ENCODE results near the gene AKAIN1.

The AKAIN1 gene

GRCh38 chr18:5158587-5158986 is 38.5 kb downstream of the AKAIN1 start:
- no peak for DNase-seq

GRCh38 chr18:5158172-5158571 is 38.9 kb downstream of the AKAIN1 start:
- DNase-seq = no peak

GRCh38 chr18:5155907-5156287 is 41.2 kb downstream of the AKAIN1 start:
- DNase-seq = no peak

- DNase-seq = no peak
Measured at GRCh38 chr18:5155218-5155906, 41.7 kb downstream of the AKAIN1 start.

- no peak for DNase-seq
Measured at GRCh38 chr18:5152343-5153020, 44.6 kb downstream of the AKAIN1 start.

- no peak for DNase-seq
Measured at GRCh38 chr18:5150894-5151293, 46.2 kb downstream of the AKAIN1 start.

GRCh38 chr18:5146093-5146492 is 51.0 kb downstream of the AKAIN1 start:
- no peak for DNase-seq

- DNase-seq = no peak
Measured at GRCh38 chr18:5145168-5145825, 51.8 kb downstream of the AKAIN1 start.

- no peak for DNase-seq
Measured at GRCh38 chr18:5144629-5145028, 52.4 kb downstream of the AKAIN1 start.

GRCh38 chr18:5142859-5143258 is 54.2 kb downstream of the AKAIN1 start:
- no peak for DNase-seq

GRCh38 chr18:5142131-5142530 is 54.9 kb downstream of the AKAIN1 start:
- no peak for DNase-seq

- DNase-seq = no peak
Measured at GRCh38 chr18:5137261-5137660, 59.8 kb downstream of the AKAIN1 start.

- DNase-seq = no peak
Measured at GRCh38 chr18:5132987-5133386, 64.1 kb downstream of the AKAIN1 start.

GRCh38 chr18:5122272-5122671 is 74.8 kb downstream of the AKAIN1 start:
- DNase-seq = no peak

- no peak for DNase-seq
Measured at GRCh38 chr18:5110266-5110665, 86.8 kb downstream of the AKAIN1 start.

GRCh38 chr18:5107988-5108387 is 89.1 kb downstream of the AKAIN1 start:
- DNase-seq = no peak

- DNase-seq = no peak
Measured at GRCh38 chr18:5106730-5107129, 90.3 kb downstream of the AKAIN1 start.

GRCh38 chr18:5104246-5104645 is 92.8 kb downstream of the AKAIN1 start:
- DNase-seq = no peak

GRCh38 chr18:5103693-5104092 is 93.4 kb downstream of the AKAIN1 start:
- DNase-seq = no peak

- DNase-seq = no peak
Measured at GRCh38 chr18:5103286-5103685, 93.8 kb downstream of the AKAIN1 start.

- no peak for DNase-seq
Measured at GRCh38 chr18:5097116-5097703, 99.8 kb downstream of the AKAIN1 start.

GRCh38 chr18:5095239-5095638 is 101.8 kb downstream of the AKAIN1 start:
- DNase-seq = no peak

GRCh38 chr18:5093902-5094301 is 103.2 kb downstream of the AKAIN1 start:
- DNase-seq = no peak

All from activated T-cell treated with anti-CD3 and anti-CD28 coated beads, Interleukin-2, amount 50 U/mL, for 1 hour (primary cell).